GM18505 (cell line): ENCODE results near the gene ATCAY.

Experiments used
- ATAC-seq: cut with Tn5 transposase; IDR thresholded peaks from one replicate; pipeline ENCODE4 v1.9.1; 2021; ENCODE audit not compliant: unreplicated experiment
- POLR2A ChIP-seq: IDR thresholded peaks from 4 replicates; pipeline ENCODE4 v1.6.1; 2011; ENCODE audit warnings: borderline replicate concordance; ENCODE audit not compliant: insufficient read depth, insufficient read length; ENCODE audit errors: extremely low read depth

Gene ATCAY

DNA sequence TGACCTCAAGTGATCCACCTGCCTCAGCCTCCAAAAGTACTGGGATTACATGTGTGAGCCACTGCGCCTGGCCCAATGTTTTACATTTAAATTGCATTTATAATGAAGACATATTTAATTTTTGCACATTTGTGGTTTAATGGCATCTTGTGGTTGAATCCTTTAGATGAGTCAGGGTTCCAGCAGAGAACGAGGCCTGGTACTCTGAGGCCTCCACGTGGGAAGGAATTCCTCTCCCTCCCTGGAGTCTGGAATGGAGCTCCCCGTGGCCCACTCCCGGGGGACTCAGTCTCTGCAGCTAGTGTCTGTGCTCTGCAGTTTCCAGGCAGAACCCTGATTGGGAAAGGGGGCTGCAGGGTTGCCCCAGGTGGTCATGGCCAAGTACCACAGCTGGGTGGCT, 35.9 kb upstream of the ATCAY start:
- no peak for TF ChIP-seq POLR2A
- ATAC-seq = no peak

- TF ChIP-seq POLR2A = no peak
- ATAC-seq = no peak
Observed at GRCh38 chr19:3849092-3849491, 31.4 kb upstream of the ATCAY start.

DNA sequence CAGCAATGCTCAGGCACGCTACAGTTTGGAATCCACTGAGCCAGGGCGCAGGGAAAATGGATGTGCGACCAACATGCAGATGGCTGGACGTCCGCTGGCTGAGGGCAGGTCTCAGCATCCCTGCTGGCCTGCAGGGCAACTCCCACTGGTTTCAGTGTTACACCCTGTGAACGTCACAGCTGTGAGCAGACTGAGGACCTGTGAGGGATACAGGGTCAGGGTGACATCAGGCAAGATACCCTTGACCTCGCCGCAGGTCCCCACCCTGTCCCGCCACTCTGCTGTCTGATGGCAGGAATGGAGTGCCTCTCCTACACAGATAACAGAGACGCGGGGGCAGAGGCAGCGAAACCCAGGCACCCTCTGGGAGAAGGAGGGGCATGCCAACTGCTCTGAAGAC, 30.7 kb upstream of the ATCAY start:
- TF ChIP-seq POLR2A = no peak
- no peak for ATAC-seq

DNA sequence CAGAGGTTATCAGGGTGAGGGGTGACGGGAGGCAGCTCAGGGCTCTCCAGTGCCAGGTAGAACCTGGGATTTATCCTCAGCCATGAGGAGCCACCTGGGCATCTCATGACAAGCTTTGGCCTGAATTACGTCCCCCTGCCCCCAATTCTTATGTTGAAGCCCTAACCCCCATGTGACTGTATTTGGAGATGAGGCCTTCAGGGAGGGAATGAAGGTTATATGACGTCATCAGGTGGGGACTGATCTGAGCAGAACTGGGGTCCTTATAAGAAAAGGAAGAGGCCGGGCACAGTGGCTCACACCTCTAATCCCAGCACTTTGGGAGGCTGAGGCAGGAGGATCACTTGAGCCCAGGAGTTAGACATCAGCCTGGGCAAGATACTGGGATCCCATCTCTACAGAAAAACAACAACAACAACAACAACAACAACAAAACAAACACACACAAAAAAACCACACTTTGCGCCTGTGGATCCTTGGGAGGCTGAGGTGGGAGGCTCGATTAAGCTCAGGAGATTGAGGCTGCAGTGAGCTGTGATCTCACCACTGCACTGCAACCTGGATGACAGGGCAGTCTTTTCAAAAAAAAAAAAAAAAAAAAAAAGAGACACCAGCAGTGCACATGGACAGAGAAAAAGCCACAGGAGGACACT, 30.0 kb upstream of the ATCAY start:
- ATAC-seq = no peak
- no peak for TF ChIP-seq POLR2A

DNA sequence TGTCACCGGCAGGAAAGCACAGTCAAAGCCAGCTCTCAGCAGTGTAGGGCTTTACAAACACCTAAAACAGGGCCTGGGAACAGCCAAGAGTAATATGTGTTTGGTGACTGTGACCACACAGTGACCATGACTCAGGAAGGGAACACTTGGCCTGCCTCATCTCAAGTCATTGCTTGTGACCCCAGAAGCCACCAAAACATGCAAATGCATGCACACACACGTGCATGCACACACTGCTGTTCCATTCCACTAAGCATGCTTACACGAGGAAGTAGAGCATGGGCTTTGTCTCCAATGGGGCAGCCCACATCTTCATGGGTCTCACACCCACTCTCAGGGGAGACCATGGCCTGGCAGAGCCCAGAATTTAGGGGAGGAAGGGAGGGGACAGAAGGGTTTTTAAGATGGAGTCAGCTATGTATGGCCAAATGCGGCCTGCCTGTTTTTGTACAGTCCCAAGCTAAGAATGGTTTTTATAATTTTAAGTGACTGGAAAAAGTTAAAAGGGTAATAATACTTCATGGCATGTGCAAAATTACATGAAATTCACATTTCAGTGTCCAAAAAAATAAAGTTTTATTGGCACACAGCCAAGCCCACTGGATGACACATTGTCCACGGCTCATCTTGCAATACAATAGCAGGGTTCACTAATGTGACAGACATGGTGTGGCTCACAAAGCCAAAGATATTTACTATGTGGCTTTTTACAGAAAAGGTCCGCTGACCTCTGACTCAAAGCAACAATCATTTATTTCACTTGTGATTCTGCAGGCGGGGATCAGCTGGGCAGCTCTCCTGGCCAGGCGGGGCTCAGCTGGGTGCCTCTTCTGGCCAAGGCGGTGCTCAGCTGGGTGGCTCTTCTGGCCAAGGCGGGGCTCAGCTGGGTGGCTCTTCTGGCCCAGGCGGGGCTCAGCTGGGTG, 29.0 kb upstream of the ATCAY start:
- TF ChIP-seq POLR2A = no peak
- ATAC-seq = no peak

DNA sequence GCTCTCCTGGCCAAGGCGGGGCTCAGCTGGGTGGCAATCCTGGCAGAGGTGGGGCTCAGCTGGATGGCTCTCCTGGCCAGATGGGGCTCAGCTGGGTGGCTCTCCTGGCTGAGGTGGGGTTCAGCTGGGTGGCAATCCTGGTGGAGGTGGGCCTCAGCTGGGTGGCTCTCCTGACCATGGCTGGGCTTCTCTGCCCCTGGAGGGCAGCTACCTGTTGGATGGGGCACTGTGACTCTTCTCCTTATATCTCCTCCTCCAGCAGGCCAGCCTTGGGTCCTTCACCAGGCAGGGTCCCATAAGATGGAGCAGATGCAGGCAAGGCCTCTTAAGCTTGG, 28.3 kb upstream of the ATCAY start:
- ATAC-seq = no peak
- TF ChIP-seq POLR2A = no peak

DNA sequence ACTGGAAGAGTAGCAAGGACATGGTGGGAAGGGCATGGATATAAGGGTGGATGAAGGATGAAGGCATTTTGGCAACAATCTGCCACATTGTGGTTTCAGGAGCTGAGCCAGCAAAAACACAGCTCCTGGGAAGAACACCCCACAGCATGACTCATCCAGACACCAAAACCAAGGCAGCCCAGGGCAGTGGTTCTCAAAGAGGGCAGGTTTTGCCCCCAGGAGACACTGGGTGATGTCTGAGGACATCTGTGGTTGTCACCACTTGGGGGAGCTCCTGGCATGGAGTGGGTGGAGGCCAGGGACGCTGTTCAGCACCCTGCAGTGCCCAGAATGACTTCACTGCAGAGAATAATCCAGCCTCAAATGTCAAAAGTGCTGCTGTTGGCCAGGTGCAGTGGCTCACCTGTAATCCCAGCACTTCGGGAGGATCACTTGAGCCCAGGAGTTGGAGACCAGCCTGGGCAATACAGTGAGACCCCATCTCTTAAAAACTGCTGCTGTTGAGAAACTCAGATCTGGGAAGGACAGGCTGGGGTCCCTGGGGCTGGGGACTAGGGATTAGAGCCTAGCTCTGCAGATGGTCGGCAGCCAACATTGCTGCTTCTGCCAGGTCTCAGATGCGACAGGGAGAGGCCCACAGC, 27.8 kb upstream of the ATCAY start:
- TF ChIP-seq POLR2A = no peak
- ATAC-seq = no peak

DNA sequence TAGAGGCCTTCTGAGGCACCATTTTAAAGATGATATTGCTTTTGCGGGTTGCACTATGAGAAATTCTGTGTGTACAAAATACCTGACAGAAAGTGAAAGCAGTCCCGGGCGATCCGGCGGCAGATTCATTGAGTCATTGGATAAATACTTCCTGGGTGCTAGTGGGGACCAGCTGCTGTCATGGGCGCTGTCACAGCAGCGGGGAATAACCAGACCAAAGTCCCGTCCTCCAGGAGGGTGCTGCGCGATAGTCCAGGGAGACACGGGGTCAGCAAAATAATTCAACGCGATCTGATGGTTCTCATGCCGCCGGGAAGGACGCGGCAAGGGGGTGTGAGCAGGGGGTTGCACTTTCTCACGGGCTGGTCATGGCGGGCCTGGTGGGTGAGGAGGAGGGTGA, 25.2 kb upstream of the ATCAY start:
- ATAC-seq = no peak
- no peak for TF ChIP-seq POLR2A

GRCh38 chr19:3857449-3858003, 23.0 kb upstream of the ATCAY start:
- TF ChIP-seq POLR2A = no peak
- ATAC-seq = no peak

- no peak for ATAC-seq
- TF ChIP-seq POLR2A = no peak
Observed at GRCh38 chr19:3860499-3860898, 20.0 kb upstream of the ATCAY start.

DNA sequence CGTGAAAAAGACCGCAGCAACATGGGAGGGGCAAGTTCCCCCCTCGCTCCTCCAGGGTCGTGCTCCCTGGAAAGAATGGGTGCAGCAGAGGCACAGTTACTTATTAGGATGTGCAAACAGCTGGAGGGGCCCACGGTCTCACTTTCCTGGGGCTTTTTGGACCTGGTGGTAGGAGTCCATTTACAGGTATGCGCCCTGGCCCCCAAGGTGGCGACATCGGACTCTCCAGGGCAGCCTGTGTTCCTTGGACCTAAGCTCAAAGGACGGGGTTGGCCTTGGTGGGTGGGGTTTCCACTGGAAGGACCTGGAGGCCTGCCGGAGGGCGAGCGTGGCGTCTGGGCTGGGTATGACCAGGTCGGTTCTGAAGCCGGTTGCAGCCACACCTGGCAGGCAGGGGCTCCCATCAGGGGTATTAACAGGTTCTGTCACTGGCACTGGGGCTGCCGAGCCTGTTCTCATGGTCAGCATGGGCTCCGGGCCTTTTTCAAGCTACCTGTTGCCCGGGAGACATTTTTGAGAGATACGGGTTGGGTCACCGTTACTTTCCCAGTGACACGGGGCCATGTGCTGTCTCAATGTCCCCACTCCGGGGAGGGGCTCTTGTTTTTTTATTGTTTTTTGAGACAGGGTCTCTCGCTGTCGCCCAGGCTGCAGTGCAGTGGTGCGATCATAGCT, 17.5 kb upstream of the ATCAY start:
- no peak for ATAC-seq
- TF ChIP-seq POLR2A = no peak

DNA sequence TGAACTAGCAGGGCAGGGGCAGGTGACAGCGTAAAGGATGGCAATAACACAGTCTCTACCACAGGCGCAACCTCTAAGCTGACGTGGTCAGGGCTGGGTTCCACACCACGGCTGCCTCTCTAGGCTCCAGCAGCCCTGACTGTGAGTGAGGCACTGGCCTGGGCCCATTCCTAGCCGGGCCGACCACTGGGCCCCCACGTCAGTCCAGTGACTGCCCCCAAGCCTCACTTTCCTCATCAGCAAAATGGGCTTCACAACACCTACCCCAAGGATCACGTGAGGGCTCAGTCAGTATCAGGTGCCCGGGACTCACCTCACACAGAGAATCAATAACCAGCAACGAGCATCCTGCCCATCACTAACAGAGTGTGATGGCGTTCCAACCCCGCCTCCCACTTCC, 16.8 kb upstream of the ATCAY start:
- TF ChIP-seq POLR2A = no peak
- ATAC-seq = no peak

- no peak for ATAC-seq
- TF ChIP-seq POLR2A = no peak
Observed at GRCh38 chr19:3866910-3867638, 13.4 kb upstream of the ATCAY start.

DNA sequence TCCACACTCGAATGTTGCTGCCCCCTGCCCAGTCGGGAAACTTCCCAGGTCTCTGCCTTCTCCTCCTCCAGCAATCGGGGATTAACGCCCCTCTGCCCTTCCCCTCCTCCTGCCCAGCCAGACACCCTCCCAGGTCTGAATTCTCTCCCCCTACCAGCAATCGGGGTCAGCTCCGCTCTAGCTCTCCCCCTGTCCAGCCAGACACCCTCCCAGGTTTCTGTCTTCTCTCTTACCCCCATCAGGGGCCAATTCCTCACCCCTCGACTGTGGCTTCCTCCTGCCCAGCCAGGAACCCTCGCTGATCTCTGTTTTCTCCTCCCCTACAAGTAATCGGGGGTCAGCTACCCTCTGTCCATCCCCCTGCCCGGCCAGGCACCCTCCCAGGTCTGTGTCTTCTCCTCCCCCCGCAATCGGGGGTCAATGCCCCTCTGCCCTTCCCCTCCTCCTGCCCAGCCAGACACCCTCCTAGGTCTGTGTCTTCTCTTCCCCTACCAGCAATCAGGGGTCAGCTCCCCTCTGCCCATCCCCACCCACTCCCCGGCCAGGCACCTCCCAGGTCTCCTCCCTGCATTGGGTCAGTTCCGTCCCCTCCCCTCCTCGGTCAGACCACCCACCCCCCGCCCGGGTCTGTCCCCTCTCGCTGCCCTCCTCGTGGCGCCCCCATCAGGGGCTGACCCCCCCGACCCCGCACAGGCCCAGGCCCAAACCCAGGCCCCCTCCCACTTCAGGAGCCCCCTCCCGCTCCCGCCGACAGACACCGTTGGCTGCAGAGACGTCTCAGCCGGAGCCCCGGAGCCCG, 12.3 kb upstream of the ATCAY start:
- no peak for ATAC-seq

More for the DNA sequence above, 12.3 kb upstream of the ATCAY start:
- no peak for TF ChIP-seq POLR2A
